ENCODE data around the gene UBL4A.

GRCh38 chrX:154457491-154458115, 28.8 kb downstream of the UBL4A start:
- no peak for TF ChIP-seq POLR2A (conservative IDR thresholded peaks at IDR 0.05)
- TF ChIP-seq, protein P1, sequence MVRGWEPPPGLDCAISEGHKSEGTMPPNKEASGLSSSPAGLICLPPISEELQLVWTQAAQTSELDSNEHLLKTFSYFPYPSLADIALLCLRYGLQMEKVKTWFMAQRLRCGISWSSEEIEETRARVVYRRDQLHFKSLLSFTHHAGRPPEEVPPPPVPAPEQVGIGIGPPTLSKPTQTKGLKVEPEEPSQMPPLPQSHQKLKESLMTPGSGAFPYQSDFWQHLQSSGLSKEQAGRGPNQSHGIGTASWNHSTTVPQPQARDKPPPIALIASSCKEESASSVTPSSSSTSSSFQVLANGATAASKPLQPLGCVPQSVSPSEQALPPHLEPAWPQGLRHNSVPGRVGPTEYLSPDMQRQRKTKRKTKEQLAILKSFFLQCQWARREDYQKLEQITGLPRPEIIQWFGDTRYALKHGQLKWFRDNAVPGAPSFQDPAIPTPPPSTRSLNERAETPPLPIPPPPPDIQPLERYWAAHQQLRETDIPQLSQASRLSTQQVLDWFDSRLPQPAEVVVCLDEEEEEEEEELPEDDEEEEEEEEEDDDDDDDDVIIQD (CRISPR knock-in tag; IDR thresholded peaks at IDR 0.05), result no peak
- no peak for TF ChIP-seq FOXA1 (IDR thresholded peaks at IDR 0.05; ENCODE audit: borderline replicate concordance)
- no peak for TF ChIP-seq JUN (IDR thresholded peaks at IDR 0.05; ENCODE audit: borderline replicate concordance, low read depth, low read length)
- no peak for TF ChIP-seq JUN (CRISPR knock-in tag; IDR thresholded peaks at IDR 0.05; ENCODE audit: borderline replicate concordance)
- no peak for TF ChIP-seq TGIF2 (CRISPR knock-in tag; IDR thresholded peaks at IDR 0.05)
- no peak for TF ChIP-seq PURB (CRISPR knock-in tag; IDR thresholded peaks at IDR 0.05; ENCODE audit: low read depth)
- TF ChIP-seq ATF4 (CRISPR knock-in tag; IDR thresholded peaks at IDR 0.05), result no peak
- no peak for TF ChIP-seq GABPB1 (CRISPR knock-in tag; IDR thresholded peaks at IDR 0.05)
- TF ChIP-seq CTCF (IDR thresholded peaks at IDR 0.05 in 2 of 3, conservative IDR thresholded peaks at IDR 0.05 in 1 of 3; ENCODE audit: insufficient read depth in 2 of 3, low read depth in 1 of 3, low read length in 3 of 3), result no peak
- TF ChIP-seq HIVEP1 (CRISPR knock-in tag; IDR thresholded peaks at IDR 0.05), result no peak
- no peak for TF ChIP-seq SNAPC5 (CRISPR knock-in tag; IDR thresholded peaks at IDR 0.05)
- TF ChIP-seq FOXM1 (IDR thresholded peaks at IDR 0.05; ENCODE audit: low read depth), result no peak
- no peak for TF ChIP-seq FOXM1 (CRISPR knock-in tag; IDR thresholded peaks at IDR 0.05; ENCODE audit: low read depth)
